Measurements from ENCODE around the gene SPATA12.

Gene SPATA12

GRCh38 chr3:57060089-57060821, at the start of gene SPATA12:
SPATA12 (plus strand) TSS chr3:57060664; CDS start chr3:57073695, 13,031 bp downstream.
- no peak for DNase-seq (ENCODE audit: low read depth in 3 of 3, low spot score in 1 of 3)

DNA sequence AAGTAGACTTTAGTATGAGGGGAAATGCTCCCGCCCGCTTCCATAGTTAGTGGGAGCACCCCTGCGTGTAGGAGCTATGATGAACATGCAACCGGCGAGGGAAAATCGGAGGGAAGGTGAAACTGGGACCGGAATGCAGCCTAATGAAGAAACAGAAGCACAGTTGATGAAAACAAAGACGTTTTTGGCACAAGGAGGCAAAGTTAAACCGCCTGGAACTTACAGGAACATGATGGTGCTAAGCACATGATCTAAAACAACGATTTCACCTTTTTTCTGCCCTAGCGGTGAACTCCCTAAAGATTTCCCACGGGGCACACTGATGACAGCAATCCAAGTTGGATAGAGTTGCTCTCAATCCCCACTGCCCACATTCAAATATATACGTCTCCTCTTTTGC, 49.4 kb upstream of the SPATA12 start:
- no peak for DNase-seq (ENCODE audit: low read depth in 3 of 3, low spot score in 1 of 3)

GRCh38 chr3:57012847-57013246, 47.6 kb upstream of the SPATA12 start:
- no peak for DNase-seq (ENCODE audit: low read depth in 3 of 3, low spot score in 1 of 3)

- no peak for DNase-seq (ENCODE audit: low read depth in 3 of 3, low spot score in 1 of 3)
Measured at GRCh38 chr3:57015350-57015729, 45.1 kb upstream of the SPATA12 start.

GRCh38 chr3:57015912-57016311, 44.6 kb upstream of the SPATA12 start:
- no peak for DNase-seq (ENCODE audit: low read depth in 3 of 3, low spot score in 1 of 3)

- DNase-seq (ENCODE audit: low read depth in 3 of 3, low spot score in 1 of 3) = no peak
Measured at GRCh38 chr3:57017459-57017845, 43.0 kb upstream of the SPATA12 start.

GRCh38 chr3:57018246-57018645, 42.2 kb upstream of the SPATA12 start:
- no peak for DNase-seq (ENCODE audit: low read depth in 3 of 3, low spot score in 1 of 3)

DNA sequence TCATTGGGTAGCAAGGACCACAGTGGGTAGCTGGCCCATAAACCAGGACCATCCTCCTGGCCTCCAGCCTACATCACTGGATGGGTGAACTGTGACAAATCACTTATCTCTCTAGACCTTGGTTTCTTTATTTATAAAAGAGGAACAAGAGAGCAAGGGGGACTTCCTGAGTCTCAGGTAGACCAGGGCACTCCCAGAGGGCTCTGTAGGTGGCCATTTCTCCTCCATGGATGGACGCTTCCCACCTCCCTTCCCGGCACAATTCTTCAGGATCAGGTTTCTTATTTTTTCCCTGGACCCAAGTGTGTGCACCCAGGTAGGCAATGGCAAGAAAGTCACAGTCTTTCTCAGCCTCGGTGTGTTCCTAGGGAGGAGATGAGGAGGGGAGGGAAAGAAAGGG, 41.4 kb upstream of the SPATA12 start:
- DNase-seq (ENCODE audit: low read depth in 3 of 3, low spot score in 1 of 3) = no peak

- DNase-seq (ENCODE audit: low read depth in 3 of 3, low spot score in 1 of 3) = no peak
Measured at GRCh38 chr3:57025237-57025636, 35.2 kb upstream of the SPATA12 start.

- DNase-seq (ENCODE audit: low read depth in 3 of 3, low spot score in 1 of 3) = no peak
Measured at GRCh38 chr3:57026944-57027343, 33.5 kb upstream of the SPATA12 start.

DNA sequence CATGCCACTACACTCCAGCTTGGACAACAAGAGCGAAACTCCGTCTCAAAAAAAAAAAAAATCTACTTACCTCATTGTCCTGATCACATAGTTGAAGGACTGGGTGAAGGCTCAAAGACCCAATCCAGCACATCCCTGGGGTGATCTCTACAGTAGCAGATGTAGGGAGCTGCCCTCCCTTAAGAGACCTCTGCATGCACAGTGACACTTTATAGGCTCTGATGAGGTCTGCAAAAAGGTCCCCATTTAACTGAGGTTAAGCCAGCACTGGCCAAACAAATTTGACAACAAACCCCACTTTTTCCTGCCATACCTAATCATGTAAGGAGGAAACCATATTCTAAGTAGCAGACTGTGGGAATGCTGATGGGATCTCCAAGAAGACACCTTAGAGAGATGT, 31.1 kb upstream of the SPATA12 start:
- no peak for DNase-seq (ENCODE audit: low read depth in 3 of 3, low spot score in 1 of 3)

DNA sequence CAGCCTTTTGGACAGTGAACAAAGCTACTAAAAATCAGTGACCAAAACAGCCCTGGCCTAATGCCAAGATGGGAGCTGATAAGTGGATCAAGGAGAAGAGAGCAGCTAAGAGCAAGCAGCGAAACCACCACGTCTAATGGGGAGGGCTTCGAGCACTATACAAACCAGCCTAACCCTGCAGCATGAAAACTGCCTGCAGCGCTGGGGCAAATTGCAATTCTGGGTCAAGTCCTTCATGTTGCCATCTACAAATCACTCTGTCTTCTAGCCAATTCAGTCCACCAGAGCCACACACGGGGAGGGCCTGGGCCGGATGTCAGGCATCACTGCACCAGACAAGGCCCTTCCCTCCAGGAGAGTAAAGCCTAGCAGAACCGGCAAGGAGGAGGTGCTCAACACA, 30.5 kb upstream of the SPATA12 start:
- DNase-seq (ENCODE audit: low read depth in 3 of 3, low spot score in 1 of 3) = no peak

DNA sequence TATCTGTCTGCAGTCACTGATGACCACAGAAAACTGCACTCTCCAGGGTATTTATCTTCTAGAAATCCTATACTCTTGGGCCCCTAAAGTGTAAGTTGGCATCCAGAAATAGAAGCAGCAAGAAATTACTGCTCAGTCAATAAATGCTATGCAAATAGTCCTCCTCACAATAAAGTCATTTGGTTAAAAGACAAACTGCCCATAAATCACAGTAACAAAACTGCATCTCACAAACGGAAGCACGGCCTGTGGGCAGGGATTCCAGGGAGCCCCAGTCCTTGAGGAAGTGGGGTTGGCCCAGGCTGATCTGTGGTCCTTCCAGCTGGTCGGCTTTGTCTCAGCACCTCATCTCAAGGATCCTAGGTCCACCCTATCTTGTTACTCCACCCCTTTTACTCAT, 29.7 kb upstream of the SPATA12 start:
- DNase-seq (ENCODE audit: low read depth in 3 of 3, low spot score in 1 of 3) = no peak

DNA sequence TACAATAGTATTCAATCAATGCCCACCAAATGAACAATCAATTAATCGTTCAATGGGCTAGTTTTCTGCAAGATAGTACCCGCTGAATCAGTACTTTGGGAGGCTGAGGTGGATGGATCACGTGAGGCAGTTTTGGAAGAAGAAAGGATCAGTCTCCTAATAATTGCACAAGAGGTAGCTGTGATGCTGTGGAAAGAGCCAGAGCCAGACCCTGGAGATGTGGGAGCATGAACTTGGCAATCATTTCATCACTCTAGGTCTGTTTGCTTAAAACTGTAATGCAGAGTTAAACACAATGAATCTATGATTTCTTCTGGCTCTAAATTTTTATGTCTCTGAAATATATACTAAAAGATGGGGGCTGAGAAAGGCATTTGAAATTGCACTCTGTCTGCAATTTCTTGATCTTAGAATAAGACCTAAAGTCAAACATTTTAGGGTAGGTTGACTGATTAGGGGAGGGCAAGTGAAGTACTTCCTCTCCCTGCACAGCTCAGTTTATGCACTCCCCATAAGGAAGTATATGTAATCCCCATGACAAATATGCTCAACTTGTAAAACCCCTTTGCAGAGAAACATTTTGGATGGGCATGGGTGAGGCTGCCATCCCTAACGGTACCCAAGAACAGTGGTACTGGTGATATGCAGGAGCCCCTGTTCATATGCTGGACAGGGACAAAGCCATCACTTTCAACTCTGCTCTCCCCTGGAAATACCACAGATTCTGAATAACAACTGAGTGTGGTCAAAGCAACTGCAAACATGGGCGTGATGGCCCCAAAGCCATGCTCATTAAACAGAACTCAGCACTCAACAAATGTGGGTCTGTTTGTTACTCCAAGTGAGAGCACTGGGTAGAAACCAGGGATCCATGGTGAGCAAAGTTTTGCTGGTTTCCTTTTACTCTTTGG, 28.6 kb upstream of the SPATA12 start:
- DNase-seq (ENCODE audit: low read depth in 3 of 3, low spot score in 1 of 3) = no peak

- DNase-seq (ENCODE audit: low read depth in 3 of 3, low spot score in 1 of 3) = no peak
Measured at GRCh38 chr3:57036952-57037351, 23.5 kb upstream of the SPATA12 start.

DNA sequence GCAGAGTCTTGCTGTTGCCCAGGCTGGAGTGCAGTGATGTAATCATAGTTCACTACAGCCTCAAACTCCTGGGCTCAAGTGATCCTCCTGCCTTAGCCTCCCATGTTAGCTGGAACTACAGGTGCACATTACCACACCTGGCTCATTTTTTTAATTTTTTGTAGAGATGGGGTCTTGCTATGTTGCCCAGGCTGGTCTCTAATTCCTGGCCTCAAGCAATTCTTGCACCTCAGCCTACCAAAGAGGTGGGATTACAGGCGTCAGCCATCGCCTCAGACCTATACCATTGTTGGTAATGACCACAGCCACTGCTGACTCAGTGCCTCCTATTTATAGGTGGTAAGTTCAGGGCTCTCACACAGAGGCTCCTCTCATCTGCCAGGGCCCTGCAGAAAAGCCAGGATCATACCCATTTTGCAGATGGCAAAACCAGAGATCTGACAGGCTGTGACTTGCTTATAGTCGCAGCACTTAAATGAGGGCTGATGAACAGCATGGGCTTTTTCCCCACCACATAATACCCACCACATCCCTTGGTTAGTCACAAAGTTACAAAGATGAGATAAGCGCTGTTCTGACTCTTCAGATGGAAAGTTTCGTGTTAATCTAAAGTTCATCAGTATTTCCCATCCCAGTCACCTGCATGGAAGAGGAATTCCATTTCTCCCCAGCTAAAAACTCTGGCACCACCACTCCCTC, 21.8 kb upstream of the SPATA12 start:
- DNase-seq (ENCODE audit: low read depth in 3 of 3, low spot score in 1 of 3) = no peak

DNA sequence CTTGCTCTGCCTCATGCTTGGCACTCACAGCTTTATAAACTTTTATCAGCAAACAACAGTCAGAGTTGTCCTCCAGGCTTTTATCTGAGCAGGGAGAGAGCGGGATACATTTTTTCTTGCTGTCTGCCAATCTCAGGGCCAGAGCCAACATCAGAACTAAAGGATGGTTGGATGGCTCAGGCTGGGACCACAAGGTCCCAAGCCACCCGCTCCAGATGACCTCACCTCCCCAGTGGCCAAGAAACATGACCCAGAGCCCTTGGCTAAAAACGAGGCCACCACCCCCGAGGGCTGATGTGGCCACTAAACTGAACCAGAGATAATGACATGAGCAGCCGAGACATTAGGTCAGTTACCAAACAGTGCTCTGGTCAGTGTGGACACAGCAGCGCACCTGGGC, 18.8 kb upstream of the SPATA12 start:
- DNase-seq (ENCODE audit: low read depth in 3 of 3, low spot score in 1 of 3) = no peak

GRCh38 chr3:57043518-57043917, 16.9 kb upstream of the SPATA12 start:
- DNase-seq (ENCODE audit: low read depth in 3 of 3, low spot score in 1 of 3) = no peak

DNA sequence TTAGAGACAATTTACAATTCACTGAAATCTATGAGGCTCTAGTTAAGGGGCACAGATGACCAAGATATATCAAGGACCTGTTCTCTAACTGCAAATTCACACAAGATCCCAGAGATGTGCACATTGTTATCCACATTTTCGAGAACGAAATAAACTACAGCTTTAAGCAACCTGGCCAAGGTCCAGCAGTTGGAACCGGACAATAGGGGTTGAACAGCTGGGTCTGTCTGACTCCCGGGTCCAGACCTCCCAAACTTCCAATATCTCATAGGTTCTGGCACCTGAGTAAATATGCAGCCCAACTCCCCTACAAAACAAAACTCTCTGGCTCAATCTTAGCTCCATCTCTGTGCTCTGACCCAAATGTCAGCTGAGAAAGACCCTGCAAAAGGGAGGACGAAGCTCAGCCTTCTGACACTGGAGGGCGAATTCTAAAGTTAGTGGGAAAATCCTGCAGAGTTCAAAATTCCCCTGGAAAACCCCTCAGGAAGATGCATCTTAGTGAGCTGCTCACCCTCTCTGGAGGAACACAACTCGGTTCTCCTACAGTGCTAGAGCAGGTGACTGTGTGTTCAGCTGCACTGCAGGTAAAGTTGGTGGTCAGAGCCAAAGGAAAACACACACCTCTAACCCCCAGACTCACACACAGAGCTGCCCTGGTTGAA, 14.2 kb upstream of the SPATA12 start:
- no peak for DNase-seq (ENCODE audit: low read depth in 3 of 3, low spot score in 1 of 3)

GRCh38 chr3:57048052-57048671, 12.3 kb upstream of the SPATA12 start:
- no peak for DNase-seq (ENCODE audit: low read depth in 3 of 3, low spot score in 1 of 3)

DNA sequence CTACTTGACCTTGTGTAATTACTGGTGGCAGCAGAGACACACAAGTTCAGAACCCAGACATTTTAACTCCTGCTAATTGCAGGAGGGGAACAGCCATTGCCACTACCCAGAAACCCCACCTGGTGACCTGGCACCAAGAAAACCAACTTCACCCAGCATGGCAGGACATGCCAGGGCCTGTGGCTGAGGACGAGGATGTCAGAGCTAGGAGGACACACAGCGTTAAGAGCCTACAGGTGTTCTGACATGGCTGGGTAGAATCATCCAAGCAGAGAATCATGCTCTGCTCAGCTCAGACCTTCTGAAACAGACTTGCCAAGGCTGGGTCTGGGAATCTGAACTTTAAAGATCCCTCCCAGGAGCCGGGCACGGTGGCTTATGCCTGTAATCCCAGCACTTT, 11.7 kb upstream of the SPATA12 start:
- no peak for DNase-seq (ENCODE audit: low read depth in 3 of 3, low spot score in 1 of 3)

Measured in stimulated activated CD4-positive, alpha-beta T cell treated with anti-CD3 and anti-CD28 coated beads, TNF-alpha, amount 100 ng/mL, for 1 hour (primary cell).